Ovary (tissue), 9 donors: ENCODE results near the gene AFAP1L2. TPM values are rescaled to one million over a fixed set of nuclear protein-coding genes. Genes with fewer than 3 reads are reported as not detected.
A peak's percentile ranks its signal among the peaks of the same experiment; 100 is the strongest.

Experiments
- DNase-seq, 5 donors: peaks; one replicate each; pipeline ENCODE4 v3.0.0-alpha.2; 2019 to 2020
- H3K27ac ChIP-seq, 2 donors: fragments of 200-600 bp; one replicate each; pipeline versions ENCODE4 v1.5.1 to v1.8.0; 2019 to 2022
- H3K27me3 ChIP-seq: fragments of 200-600 bp; one replicate; pipeline ENCODE4 v1.8.0; 2022
- H3K36me3 ChIP-seq: fragments of 200-600 bp; sonication (generic); one replicate; pipeline ENCODE4 v1.5.1; 2019
- H3K4me1 ChIP-seq: one replicate; pipeline ENCODE4 v1.8.1; 2013; ENCODE audit warnings: mild to moderate bottlenecking, moderate library complexity; ENCODE audit not compliant: insufficient read depth
- H3K4me3 ChIP-seq: fragments of 200-600 bp; sonication (generic); one replicate; pipeline ENCODE4 v1.5.1; 2017
- H3K9me3 ChIP-seq, 2 donors: fragments of 200-600 bp in 1 of 2; sonication (generic) in 1 of 2; one replicate each; pipeline versions ENCODE4 v1.5.1 to v1.8.1; 2013 to 2019; ENCODE audit warnings: mild to moderate bottlenecking in 1 of 2, moderate library complexity in 1 of 2
- EP300 ChIP-seq: sonication (generic); formaldehyde crosslinking; IDR thresholded peaks from one replicate; pipeline ENCODE4 v1.6.1; 2017; ENCODE audit warnings: antibody characterized with exemption
- POLR2A ChIP-seq: fragments of 450-650 bp; IDR thresholded peaks from one replicate; pipeline ENCODE4 v1.6.1; 2017; ENCODE audit warnings: antibody characterized with exemption, mild to moderate bottlenecking, moderate library complexity
- WGBS, 3 donors: extraction: QIAGEN DNeasy Blood & Tissue Kit in 1 of 3; methylation state at CpG; one replicate each; pipeline versions ENCODE4 v1.1.5 to v1.1.7; 2013 to 2017; 5-methylcytosine and 5-hydroxymethylcytosine counted together
- intact Hi-C, 4 donors: fragments of 100-400 bp; cut with DNase I; formaldehyde crosslinking; loops; one replicate each; pipeline versions ENCODE4 v1.11.0 to v1.15.1; 2022 to 2023
- polyA plus RNA-seq, 2 donors: library from polyadenylated mRNA; stranded (reverse); fragments of 200-250 nt in 1 of 2; fragments of 350-450 nt in 1 of 2; fragmentation: Illumina TruSeq in 1 of 2; extraction: RNeasy Lipid Tissue Mini Kit (QIAGEN cat#74804) in 1 of 2; gene quantifications; one replicate each; pipeline ENCODE4 v1.2.3, GENCODE V29; 2013 to 2014
- total RNA-seq, 7 donors: library from RNA; depleted of rRNA in 2 of 7; stranded (reverse); fragments of >200 nt in 2 of 7; fragmentation: NEBNext Ultra II Directional in 3 of 7; extraction: Animal tissue kit (Norgen Biotek cat#: 25700) in 3 of 7; gene quantifications; one replicate each; pipeline versions ENCODE4 v1.1.0 to v1.2.4, GENCODE V29; 2016 to 2023
- TF ChIP-seq, protein P1 (sequence below), 3 donors: fragments of 450-650 bp in 2 of 3; fragments of 200-600 bp in 1 of 3; IDR thresholded peaks; one replicate each; pipeline versions ENCODE4 v1.5.1 to v1.8.0; 2016 to 2022; ENCODE audit warnings: antibody characterized with exemption in 3 of 3, mild to moderate bottlenecking in 1 of 3
- donor health status: DM: no; HTN: no; CAD: no; lungs with moderate emphysema.
- donor health status: DM: no; HTN: no; CAD: no.
- donor health status: Bipolar disorder and iron deficiency.
- donor health status: DM: yes; HTN: yes; CAD: no.
- donor health status: DM: no; HTN: no; CAD: no.
- donor health status: DM: yes; HTN: yes; CAD: no.

The AFAP1L2 gene
- total and polyA plus RNA-seq, 9 donors = 9.8 to 53.7 (median 23.3) TPM

DNA sequence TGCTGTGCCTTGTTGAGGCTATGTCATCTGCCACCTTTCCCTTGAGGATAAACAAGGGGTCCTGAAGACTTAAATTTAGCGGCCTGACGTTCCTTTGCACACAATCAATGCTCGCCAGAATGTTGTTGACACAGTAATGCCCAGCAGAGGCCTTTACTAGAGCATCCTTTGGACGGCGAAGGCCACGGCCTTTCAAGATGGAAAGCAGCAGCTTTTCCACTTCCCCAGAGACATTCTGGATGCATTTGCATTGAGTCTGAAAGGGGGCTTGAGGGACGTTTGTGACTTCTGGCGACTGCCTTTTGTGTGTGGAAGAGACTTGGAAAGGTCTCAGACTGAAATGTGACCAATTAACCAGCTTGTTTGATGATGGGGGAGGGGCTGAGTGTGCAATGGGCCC lies 112.8 kb downstream of the AFAP1L2 start:
- no peak overlapping the region for H3K4me3 ChIP-seq
- intact Hi-C loops = loop anchor here in 1 of 4 donors (10.0 kb wide), 1 partner anchor 503 kb away; no protein-coding TSS in a partner anchor
- peak in 1 of 5 donors; percentile 10 for DNase-seq
- TF ChIP-seq POLR2A = no peak
- TF ChIP-seq EP300 = no peak
- TF ChIP-seq, protein P1, sequence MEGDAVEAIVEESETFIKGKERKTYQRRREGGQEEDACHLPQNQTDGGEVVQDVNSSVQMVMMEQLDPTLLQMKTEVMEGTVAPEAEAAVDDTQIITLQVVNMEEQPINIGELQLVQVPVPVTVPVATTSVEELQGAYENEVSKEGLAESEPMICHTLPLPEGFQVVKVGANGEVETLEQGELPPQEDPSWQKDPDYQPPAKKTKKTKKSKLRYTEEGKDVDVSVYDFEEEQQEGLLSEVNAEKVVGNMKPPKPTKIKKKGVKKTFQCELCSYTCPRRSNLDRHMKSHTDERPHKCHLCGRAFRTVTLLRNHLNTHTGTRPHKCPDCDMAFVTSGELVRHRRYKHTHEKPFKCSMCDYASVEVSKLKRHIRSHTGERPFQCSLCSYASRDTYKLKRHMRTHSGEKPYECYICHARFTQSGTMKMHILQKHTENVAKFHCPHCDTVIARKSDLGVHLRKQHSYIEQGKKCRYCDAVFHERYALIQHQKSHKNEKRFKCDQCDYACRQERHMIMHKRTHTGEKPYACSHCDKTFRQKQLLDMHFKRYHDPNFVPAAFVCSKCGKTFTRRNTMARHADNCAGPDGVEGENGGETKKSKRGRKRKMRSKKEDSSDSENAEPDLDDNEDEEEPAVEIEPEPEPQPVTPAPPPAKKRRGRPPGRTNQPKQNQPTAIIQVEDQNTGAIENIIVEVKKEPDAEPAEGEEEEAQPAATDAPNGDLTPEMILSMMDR (IDR thresholded peaks at IDR 0.05) = no peak
- no peaks in the 10 kb centered on the region for H3K4me1 ChIP-seq
- no peaks in the 10 kb centered on the region for H3K36me3 ChIP-seq
- H3K27ac ChIP-seq = no peak overlapping the region
- H3K9me3 ChIP-seq = peaks cover 0 to 9% of the 10 kb centered on the region in 2 donors
- WGBS, 3 donors = 85 to 88% (median 86%) methylated on average over 8 of the region's 8 CpGs
- H3K27me3 ChIP-seq = no peaks in the 10 kb centered on the region

DNA sequence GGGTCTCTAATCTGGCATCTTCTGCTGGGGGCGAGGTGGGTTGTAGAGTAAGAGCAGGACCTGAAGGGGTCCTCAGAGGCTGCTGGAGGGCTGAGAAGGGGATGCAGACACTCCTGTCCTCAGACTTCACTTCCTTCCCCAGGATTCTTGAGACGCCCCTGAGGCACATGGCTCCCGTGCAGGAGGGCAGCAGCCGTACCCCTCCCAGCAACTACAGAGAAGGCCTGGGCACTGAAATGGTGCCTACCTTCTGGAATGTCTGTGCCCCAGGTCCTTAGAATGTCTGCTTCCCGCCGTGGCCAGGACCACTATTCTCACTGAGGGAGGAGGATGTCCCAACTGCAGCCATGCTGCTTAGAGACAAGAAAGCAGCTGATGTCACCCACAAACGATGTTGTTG lies 113.2 kb downstream of the AFAP1L2 start:
- H3K4me3 ChIP-seq = no peak overlapping the region
- peaks cover 0 to 4% of the 10 kb centered on the region in 2 donors for H3K9me3 ChIP-seq
- H3K36me3 ChIP-seq = no peaks in the 10 kb centered on the region
- peak in 1 of 5 donors; percentile 22 for DNase-seq
- WGBS, 3 donors = 88 to 96% (median 94%) methylated on average over 7 of the region's 7 CpGs
- TF ChIP-seq, protein P1 (IDR thresholded peaks at IDR 0.05) = no peak
- H3K27me3 ChIP-seq = no peaks in the 10 kb centered on the region
- H3K4me1 ChIP-seq = no peaks in the 10 kb centered on the region
- H3K27ac ChIP-seq = no peak overlapping the region
- intact Hi-C loops = loop anchor here in 1 of 4 donors (10.0 kb wide), 1 partner anchor 504 kb away; no protein-coding TSS in a partner anchor

DNA sequence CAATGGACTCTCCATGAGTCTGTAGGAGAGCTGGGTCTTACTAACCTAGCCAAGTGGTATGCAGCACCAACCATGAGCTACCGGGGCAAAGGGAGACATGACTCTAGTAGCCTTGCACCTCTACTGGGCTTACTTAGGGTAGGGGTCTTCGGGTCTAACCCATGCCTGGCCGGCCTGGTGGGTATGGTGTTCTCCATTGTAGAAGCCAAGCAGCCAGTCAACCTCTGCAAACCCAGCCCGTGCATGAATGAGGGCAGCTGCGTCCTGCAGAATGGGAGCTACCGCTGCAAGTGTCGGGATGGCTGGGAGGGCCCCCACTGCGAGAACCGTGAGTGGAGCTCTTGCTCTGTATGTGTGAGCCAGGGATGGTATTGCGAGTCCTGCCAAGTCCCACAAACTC lies 114.3 kb downstream of the AFAP1L2 start:
- TF ChIP-seq EP300 = no peak
- TF ChIP-seq, protein P1 (IDR thresholded peaks at IDR 0.05) = no peak
- TF ChIP-seq POLR2A = no peak
- WGBS, 3 donors = 96 to 97% (median 97%) methylated on average over 10 of the region's 10 CpGs
- intact Hi-C loops = loop anchor here in 1 of 4 donors (10.0 kb wide), 1 partner anchor 505 kb away; no protein-coding TSS in a partner anchor
- Histone ChIP-seq H3K4me3 (no peak overlapping the region), H3K27me3 (no peaks in the 10 kb centered on the region), H3K4me1 (no peaks in the 10 kb centered on the region), H3K27ac (no peak overlapping the region), H3K9me3 (no peaks in the 10 kb centered on the region), H3K36me3 (no peaks in the 10 kb centered on the region)
- DNase-seq = peak in 1 of 5 donors; percentile 15

DNA sequence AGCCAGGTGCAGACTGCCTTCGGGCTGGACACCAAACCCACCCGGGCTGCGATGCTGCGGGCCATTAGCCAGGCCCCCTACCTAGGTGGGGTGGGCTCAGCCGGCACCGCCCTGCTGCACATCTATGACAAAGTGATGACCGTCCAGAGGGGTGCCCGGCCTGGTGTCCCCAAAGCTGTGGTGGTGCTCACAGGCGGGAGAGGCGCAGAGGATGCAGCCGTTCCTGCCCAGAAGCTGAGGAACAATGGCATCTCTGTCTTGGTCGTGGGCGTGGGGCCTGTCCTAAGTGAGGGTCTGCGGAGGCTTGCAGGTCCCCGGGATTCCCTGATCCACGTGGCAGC lies 115.2 kb downstream of the AFAP1L2 start:
- H3K4me3 ChIP-seq = no peak overlapping the region
- intact Hi-C loops = no loop called here
- no peaks in the 10 kb centered on the region for H3K4me1 ChIP-seq
- no peaks in the 10 kb centered on the region for H3K36me3 ChIP-seq
- H3K27me3 ChIP-seq = no peaks in the 10 kb centered on the region
- no peaks in the 10 kb centered on the region for H3K9me3 ChIP-seq
- WGBS, 3 donors = 93 to 94% (median 93%) methylated on average over 13 to 16 of the region's 16 CpGs
- no peak overlapping the region for H3K27ac ChIP-seq
- peak in 1 of 5 donors; percentile 28 for DNase-seq
- TF ChIP-seq EP300 = no peak
- no peak for TF ChIP-seq POLR2A
- TF ChIP-seq, protein P1 (IDR thresholded peaks at IDR 0.05) = no peak
